Chondrocyte (in vitro differentiated cells): ENCODE results near the gene L3MBTL1. TPM values are rescaled to one million over a fixed set of nuclear protein-coding genes. Genes with fewer than 3 reads are reported as not detected.
A peak's percentile ranks its signal among the peaks of the same experiment; 100 is the strongest.

Source experiments
- DNase-seq: peaks from one replicate; pipeline ENCODE4 v3.0.0; 2021; ENCODE audit warnings: mixed read lengths, low spot score
- H3K27ac Mint-ChIP-seq: one replicate; pipeline ENCODE4 v1.8.0; 2021; ENCODE audit warnings: mild to moderate bottlenecking, moderate library complexity, mixed read lengths; ENCODE audit not compliant: unreplicated experiment
- H3K27me3 Mint-ChIP-seq: 2 replicates; pipeline ENCODE4 v1.8.0; 2021; ENCODE audit warnings: low read depth, mixed read lengths
- H3K36me3 Mint-ChIP-seq: 2 replicates; pipeline ENCODE4 v1.8.0; 2021; ENCODE audit warnings: low read depth, mixed read lengths
- H3K4me1 Mint-ChIP-seq: 2 replicates; pipeline ENCODE4 v1.8.0; 2021; ENCODE audit warnings: low read depth, mild to moderate bottlenecking, mixed read lengths
- H3K4me3 Mint-ChIP-seq: one replicate; pipeline ENCODE4 v1.8.0; 2021; ENCODE audit warnings: mild to moderate bottlenecking, moderate library complexity, mixed read lengths; ENCODE audit not compliant: unreplicated experiment
- H3K9me3 Mint-ChIP-seq: 2 replicates; pipeline ENCODE4 v1.8.0; 2021; ENCODE audit warnings: low read depth, mixed read lengths
- total RNA-seq: library from RNA; stranded (reverse); gene quantifications from 3 replicates; pipeline ENCODE4 v1.2.1, GENCODE V29; 2021
- TF ChIP-seq, protein P1 (sequence below): fragments of 200-600 bp; sonication (generic); IDR thresholded peaks from 2 replicates; pipeline ENCODE4 v1.5.0; 2021; ENCODE audit warnings: antibody characterized with exemption, mild to moderate bottlenecking, moderate library complexity

The L3MBTL1 gene
- total RNA-seq, 1 donor from 2014 or later = 11.2 TPM

DNA sequence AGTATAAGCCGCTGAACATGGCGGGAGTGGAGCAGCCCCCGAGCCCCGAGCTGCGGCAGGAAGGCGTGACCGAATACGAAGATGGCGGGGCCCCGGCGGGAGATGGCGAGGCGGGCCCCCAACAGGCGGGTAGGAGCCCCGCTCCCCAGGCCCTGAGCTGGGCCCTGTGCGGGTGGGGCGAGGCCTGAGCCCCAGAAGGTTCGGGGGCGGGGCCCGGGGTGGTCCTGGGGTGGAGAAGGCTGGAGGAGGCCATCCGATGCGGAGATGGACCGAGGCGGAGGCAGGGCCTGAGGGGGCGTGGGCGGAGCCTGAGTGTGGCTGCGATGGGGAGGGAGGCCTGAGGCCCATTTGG, 7.1 kb downstream of the L3MBTL1 start:
- peak overlapping the region; percentile 92 for H3K4me3 Mint-ChIP-seq
- DNase-seq = no peak
- TF ChIP-seq, protein P1, sequence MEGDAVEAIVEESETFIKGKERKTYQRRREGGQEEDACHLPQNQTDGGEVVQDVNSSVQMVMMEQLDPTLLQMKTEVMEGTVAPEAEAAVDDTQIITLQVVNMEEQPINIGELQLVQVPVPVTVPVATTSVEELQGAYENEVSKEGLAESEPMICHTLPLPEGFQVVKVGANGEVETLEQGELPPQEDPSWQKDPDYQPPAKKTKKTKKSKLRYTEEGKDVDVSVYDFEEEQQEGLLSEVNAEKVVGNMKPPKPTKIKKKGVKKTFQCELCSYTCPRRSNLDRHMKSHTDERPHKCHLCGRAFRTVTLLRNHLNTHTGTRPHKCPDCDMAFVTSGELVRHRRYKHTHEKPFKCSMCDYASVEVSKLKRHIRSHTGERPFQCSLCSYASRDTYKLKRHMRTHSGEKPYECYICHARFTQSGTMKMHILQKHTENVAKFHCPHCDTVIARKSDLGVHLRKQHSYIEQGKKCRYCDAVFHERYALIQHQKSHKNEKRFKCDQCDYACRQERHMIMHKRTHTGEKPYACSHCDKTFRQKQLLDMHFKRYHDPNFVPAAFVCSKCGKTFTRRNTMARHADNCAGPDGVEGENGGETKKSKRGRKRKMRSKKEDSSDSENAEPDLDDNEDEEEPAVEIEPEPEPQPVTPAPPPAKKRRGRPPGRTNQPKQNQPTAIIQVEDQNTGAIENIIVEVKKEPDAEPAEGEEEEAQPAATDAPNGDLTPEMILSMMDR = peak; percentile 25
- peaks cover 1% of the 10 kb centered on the region for H3K36me3 Mint-ChIP-seq
- H3K27ac Mint-ChIP-seq = peak overlapping the region; percentile 80
- no peaks in the 10 kb centered on the region for H3K27me3 Mint-ChIP-seq
- H3K4me1 Mint-ChIP-seq = peaks cover 10% of the 10 kb centered on the region
- H3K9me3 Mint-ChIP-seq = no peaks in the 10 kb centered on the region

DNA sequence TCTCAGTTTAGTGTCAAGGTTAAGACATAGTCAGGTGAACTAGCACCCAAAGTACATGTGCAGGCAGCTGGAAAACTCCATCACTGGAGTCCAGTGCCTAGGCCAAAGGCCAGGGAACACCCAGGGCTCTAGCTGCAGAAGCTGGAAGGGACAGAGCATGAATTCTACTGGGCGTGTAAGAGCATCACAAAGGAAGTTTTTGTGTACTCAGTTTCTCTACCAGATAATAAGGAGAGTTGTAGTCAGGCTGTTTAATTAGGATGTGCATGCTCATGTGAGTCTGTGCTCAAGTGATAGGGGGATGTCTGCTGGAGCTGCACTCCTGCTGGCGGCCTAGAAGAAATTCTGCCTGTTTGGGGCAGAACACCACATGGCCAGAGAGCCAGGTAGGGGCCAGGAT, 8.1 kb downstream of the L3MBTL1 start:
- H3K27ac Mint-ChIP-seq = no peak overlapping the region
- H3K9me3 Mint-ChIP-seq = peaks cover 5% of the 10 kb centered on the region
- no peaks in the 10 kb centered on the region for H3K27me3 Mint-ChIP-seq
- DNase-seq = no peak
- H3K4me1 Mint-ChIP-seq = peaks cover 10% of the 10 kb centered on the region
- no peak overlapping the region for H3K4me3 Mint-ChIP-seq
- TF ChIP-seq, protein P1 = no peak
- peaks cover 1% of the 10 kb centered on the region for H3K36me3 Mint-ChIP-seq

DNA sequence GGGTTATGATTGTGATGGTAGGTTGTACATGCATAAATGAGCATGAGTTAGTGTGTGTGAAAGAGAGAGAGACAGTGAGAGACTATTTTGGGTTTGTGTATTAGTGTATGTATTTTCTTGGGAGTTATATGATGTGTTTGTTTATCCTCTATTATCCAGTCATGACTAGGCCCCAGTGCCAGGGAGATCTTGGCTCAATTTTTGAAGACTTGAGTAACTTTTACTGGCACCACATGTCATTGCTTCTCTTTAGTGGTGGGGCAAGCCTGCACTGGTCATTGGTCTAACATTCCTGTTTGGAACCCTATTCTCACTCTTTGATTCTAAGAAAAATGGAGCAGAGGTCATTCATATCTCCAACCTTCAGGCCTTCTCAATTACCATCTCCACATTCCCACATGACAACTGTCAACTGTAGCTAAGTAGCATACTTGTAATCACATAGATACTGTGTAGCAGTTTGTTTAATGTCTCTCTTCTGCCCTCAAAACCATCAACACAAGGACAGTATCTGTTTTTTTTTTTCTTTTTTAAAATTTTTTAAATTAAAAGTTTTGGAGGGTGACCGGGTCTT, 8.8 kb downstream of the L3MBTL1 start:
- Mint-ChIP-seq H3K9me3 (peaks cover 7% of the 10 kb centered on the region), H3K27me3 (no peaks in the 10 kb centered on the region), H3K36me3 (peaks cover 3% of the 10 kb centered on the region), H3K4me3 (no peak overlapping the region), H3K4me1 (peaks cover 10% of the 10 kb centered on the region), H3K27ac (no peak overlapping the region)
- DNase-seq = no peak
- TF ChIP-seq, protein P1 = no peak

DNA sequence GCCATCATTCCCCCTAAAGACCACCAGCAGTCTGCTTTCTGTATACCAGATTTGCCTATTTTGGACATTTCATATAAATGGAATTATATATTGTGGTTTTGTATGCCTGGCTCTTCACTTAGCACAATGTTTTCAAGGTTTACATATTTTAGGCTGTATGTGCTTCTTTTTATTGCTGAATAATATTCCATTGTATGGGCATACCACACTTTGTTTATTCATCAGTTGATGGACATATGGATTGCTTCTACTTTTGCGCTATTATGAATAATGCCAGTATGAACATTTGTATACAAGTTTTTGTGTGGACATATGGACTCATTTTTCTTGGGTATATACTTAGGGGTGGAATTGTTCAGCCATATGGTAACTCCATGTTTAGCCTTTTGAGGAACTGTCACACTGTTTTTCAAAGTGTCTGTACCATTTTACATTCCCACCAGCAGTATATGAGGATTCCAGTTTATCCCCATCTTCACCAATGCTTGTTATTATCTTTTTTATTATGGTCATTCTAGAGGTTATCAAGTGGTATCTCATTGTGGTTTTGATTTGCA, 12.7 kb downstream of the L3MBTL1 start:
- Mint-ChIP-seq H3K4me3 (no peak overlapping the region), H3K4me1 (peaks cover 4% of the 10 kb centered on the region), H3K27ac (no peak overlapping the region), H3K36me3 (peaks cover 6% of the 10 kb centered on the region), H3K27me3 (no peaks in the 10 kb centered on the region), H3K9me3 (peaks cover 13% of the 10 kb centered on the region)
- TF ChIP-seq, protein P1 = no peak
- DNase-seq = no peak

DNA sequence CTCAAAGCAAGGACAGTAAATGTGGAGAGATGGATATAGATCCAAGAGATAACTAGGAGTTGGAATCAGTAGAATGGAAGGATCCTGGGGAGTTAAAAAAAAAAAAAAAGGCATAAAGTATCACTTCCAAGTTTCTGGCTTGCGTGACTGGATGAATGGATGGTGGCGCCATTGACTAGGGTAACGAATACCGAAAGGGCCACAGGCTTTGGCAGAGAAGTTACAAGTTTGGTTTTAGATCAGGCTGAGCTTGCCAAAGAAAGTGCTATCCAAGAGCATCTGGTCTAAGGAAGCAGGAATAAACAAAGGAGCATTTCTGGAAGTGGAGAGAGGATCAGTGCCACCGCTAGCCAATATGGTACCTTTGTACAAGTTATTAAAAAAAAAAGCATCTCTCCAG, 17.5 kb downstream of the L3MBTL1 start:
- H3K4me1 Mint-ChIP-seq = no peaks in the 10 kb centered on the region
- peaks cover 4% of the 10 kb centered on the region for H3K36me3 Mint-ChIP-seq
- no peaks in the 10 kb centered on the region for H3K27me3 Mint-ChIP-seq
- TF ChIP-seq, protein P1 = no peak
- no peak overlapping the region for H3K4me3 Mint-ChIP-seq
- DNase-seq = no peak
- H3K27ac Mint-ChIP-seq = no peak overlapping the region
- peaks cover 10% of the 10 kb centered on the region for H3K9me3 Mint-ChIP-seq
